ENCODE measurements around the gene BNC2.
"Not testable (repeated sequence)": the region's sequence is repeated elsewhere in the genome, so short reads cannot be mapped to it uniquely, and the experiment has no call there.

The BNC2 gene

GRCh38 chr9:16441791-16442190 lies 428.7 kb downstream of the BNC2 start:
- no CpG with 5 or more reads among the region's 4 CpGs for WGBS, 2 donors (ENCODE audit: extremely low coverage in 2 of 2, insufficient read length in 2 of 2, insufficient replicate concordance in 1 of 2)

GRCh38 chr9:16438831-16439230 lies 431.6 kb downstream of the BNC2 start:
- H3K79me1 ChIP-seq (ENCODE audit: low read depth, low read length); H4K91ac ChIP-seq (ENCODE audit: low read depth, low read length, poor library complexity); H3K4me3 ChIP-seq (ENCODE audit: low read length in 2 of 2); H3K27ac ChIP-seq (replicated peaks; ENCODE audit: low read length); H2BK120ac ChIP-seq (ENCODE audit: low read depth, low read length); H2BK12ac ChIP-seq (ENCODE audit: low read length); H3K27me3 ChIP-seq (ENCODE audit: control insufficient read depth in 3 of 3, insufficient read depth in 3 of 3, low read depth in 1 of 3, low read length in 3 of 3); H2AK5ac ChIP-seq (ENCODE audit: low read depth, low read length); H3K4ac ChIP-seq (ENCODE audit: low read length); H3K9ac ChIP-seq (ENCODE audit: low read depth, low read length, poor library complexity); H3K36me3 ChIP-seq (replicated peaks in 1 of 2; ENCODE audit: control insufficient read depth in 2 of 2, insufficient read depth in 2 of 2, low read length in 2 of 2); H3K9me3 ChIP-seq (replicated peaks in 1 of 2; ENCODE audit: control insufficient read depth in 2 of 2, insufficient read depth in 1 of 2, low read depth in 1 of 2, low read length in 2 of 2); H3K4me1 ChIP-seq (ENCODE audit: control insufficient read depth in 2 of 2, insufficient read depth in 1 of 2, low read depth in 1 of 2, low read length in 2 of 2); DNase-seq (ENCODE audit: low spot score); H2BK5ac ChIP-seq (ENCODE audit: low read length); H2AFZ ChIP-seq (ENCODE audit: low read length); H3K18ac ChIP-seq (ENCODE audit: low read length); H4K8ac ChIP-seq (ENCODE audit: low read depth, low read length); H2BK15ac ChIP-seq (ENCODE audit: low read length); H3K23ac ChIP-seq (ENCODE audit: low read depth, low read length, poor library complexity); H3K14ac ChIP-seq (ENCODE audit: low read length); H3K4me2 ChIP-seq (ENCODE audit: insufficient read depth, low read length, poor library complexity, severe bottlenecking): not testable (repeated sequence)
- no CpG with 5 or more reads among the region's 6 CpGs for WGBS, 2 donors (ENCODE audit: extremely low coverage in 2 of 2, insufficient read length in 2 of 2, insufficient replicate concordance in 1 of 2)

More at GRCh38 chr9:16441791-16442190, 428.7 kb downstream of the BNC2 start:
- Histone ChIP-seq H3K27ac (replicated peaks; ENCODE audit: low read length) (no peak overlapping the region), H3K27me3 (ENCODE audit: control insufficient read depth in 3 of 3, insufficient read depth in 3 of 3, low read depth in 1 of 3, low read length in 3 of 3) (no peaks in the 10 kb centered on the region), H2BK12ac (ENCODE audit: low read length) (no peak overlapping the region), H3K9ac (ENCODE audit: low read depth, low read length, poor library complexity) (no peak overlapping the region), H3K36me3 (replicated peaks in 1 of 2; ENCODE audit: control insufficient read depth in 2 of 2, insufficient read depth in 2 of 2, low read length in 2 of 2) (no peaks in the 10 kb centered on the region), H2AK5ac (ENCODE audit: low read depth, low read length) (no peak overlapping the region), H3K23ac (ENCODE audit: low read depth, low read length, poor library complexity) (no peak overlapping the region), H4K91ac (ENCODE audit: low read depth, low read length, poor library complexity) (no peak overlapping the region), H2AFZ (ENCODE audit: low read length) (no peak overlapping the region), H3K4me1 (ENCODE audit: control insufficient read depth in 2 of 2, insufficient read depth in 1 of 2, low read depth in 1 of 2, low read length in 2 of 2) (peaks cover 0 to 2% of the 10 kb centered on the region in 2 donors), H3K14ac (ENCODE audit: low read length) (no peak overlapping the region), H3K18ac (ENCODE audit: low read length) (no peak overlapping the region), H2BK15ac (ENCODE audit: low read length) (no peak overlapping the region), H3K4me2 (ENCODE audit: insufficient read depth, low read length, poor library complexity, severe bottlenecking) (no peak overlapping the region), H3K4ac (ENCODE audit: low read length) (no peak overlapping the region), H3K79me1 (ENCODE audit: low read depth, low read length) (no peaks in the 10 kb centered on the region), H2BK120ac (ENCODE audit: low read depth, low read length) (no peak overlapping the region), H4K8ac (ENCODE audit: low read depth, low read length) (no peak overlapping the region), H3K4me3 (ENCODE audit: low read length in 2 of 2) (no peak overlapping the region), H3K9me3 (replicated peaks in 1 of 2; ENCODE audit: control insufficient read depth in 2 of 2, insufficient read depth in 1 of 2, low read depth in 1 of 2, low read length in 2 of 2) (no peaks in the 10 kb centered on the region), H2BK5ac (ENCODE audit: low read length) (no peak overlapping the region)
- no peak for DNase-seq (ENCODE audit: low spot score)

- H3K14ac ChIP-seq (ENCODE audit: low read length): no peak overlapping the region
- no peak overlapping the region for H3K4me2 ChIP-seq (ENCODE audit: insufficient read depth, low read length, poor library complexity, severe bottlenecking)
- H2AFZ ChIP-seq (ENCODE audit: low read length): no peak overlapping the region
- no peak overlapping the region for H2AK5ac ChIP-seq (ENCODE audit: low read depth, low read length)
- peaks cover 0 to 2% of the 10 kb centered on the region in 2 donors for H3K9me3 ChIP-seq (replicated peaks in 1 of 2; ENCODE audit: control insufficient read depth in 2 of 2, insufficient read depth in 1 of 2, low read depth in 1 of 2, low read length in 2 of 2)
- no peak overlapping the region for H3K23ac ChIP-seq (ENCODE audit: low read depth, low read length, poor library complexity)
- no peak overlapping the region for H4K8ac ChIP-seq (ENCODE audit: low read depth, low read length)
- WGBS, 2 donors (ENCODE audit: extremely low coverage in 2 of 2, insufficient read length in 2 of 2, insufficient replicate concordance in 1 of 2): no CpG with 5 or more reads among the region's 10 CpGs
- no peaks in the 10 kb centered on the region for H3K36me3 ChIP-seq (replicated peaks in 1 of 2; ENCODE audit: control insufficient read depth in 2 of 2, insufficient read depth in 2 of 2, low read length in 2 of 2)
- H3K9ac ChIP-seq (ENCODE audit: low read depth, low read length, poor library complexity): no peak overlapping the region
- no peak overlapping the region for H2BK15ac ChIP-seq (ENCODE audit: low read length)
- H3K4me1 ChIP-seq (ENCODE audit: control insufficient read depth in 2 of 2, insufficient read depth in 1 of 2, low read depth in 1 of 2, low read length in 2 of 2): peaks cover 5 to 7% of the 10 kb centered on the region in 2 donors
- H2BK12ac ChIP-seq (ENCODE audit: low read length): no peak overlapping the region
- DNase-seq (ENCODE audit: low spot score): no peak
- no peak overlapping the region for H3K18ac ChIP-seq (ENCODE audit: low read length)
- H2BK120ac ChIP-seq (ENCODE audit: low read depth, low read length): no peak overlapping the region
- no peak overlapping the region for H2BK5ac ChIP-seq (ENCODE audit: low read length)
- H3K79me1 ChIP-seq (ENCODE audit: low read depth, low read length): no peaks in the 10 kb centered on the region
- no peak overlapping the region for H3K4me3 ChIP-seq (ENCODE audit: low read length in 2 of 2)
- H3K27ac ChIP-seq (replicated peaks; ENCODE audit: low read length): no peak overlapping the region
- peaks cover 0 to under 1% (median 0%) of the 10 kb centered on the region in 3 experiments for H3K27me3 ChIP-seq (ENCODE audit: control insufficient read depth in 3 of 3, insufficient read depth in 3 of 3, low read depth in 1 of 3, low read length in 3 of 3)
- H4K91ac ChIP-seq (ENCODE audit: low read depth, low read length, poor library complexity): no peak overlapping the region
- no peak overlapping the region for H3K4ac ChIP-seq (ENCODE audit: low read length)
Observed at GRCh38 chr9:16436545-16436944, 433.9 kb downstream of the BNC2 start.

- Histone ChIP-seq H3K27me3 (ENCODE audit: control insufficient read depth in 3 of 3, insufficient read depth in 3 of 3, low read depth in 1 of 3, low read length in 3 of 3) (peaks cover 0 to 6% (median 0%) of the 10 kb centered on the region in 3 experiments), H3K4ac (ENCODE audit: low read length) (no peak overlapping the region), H3K79me1 (ENCODE audit: low read depth, low read length) (no peaks in the 10 kb centered on the region), H3K14ac (ENCODE audit: low read length) (no peak overlapping the region), H3K27ac (replicated peaks; ENCODE audit: low read length) (no peak overlapping the region), H3K4me2 (ENCODE audit: insufficient read depth, low read length, poor library complexity, severe bottlenecking) (no peak overlapping the region), H3K4me3 (ENCODE audit: low read length in 2 of 2) (no peak overlapping the region), H2BK15ac (ENCODE audit: low read length) (no peak overlapping the region), H4K8ac (ENCODE audit: low read depth, low read length) (no peak overlapping the region), H3K9me3 (replicated peaks in 1 of 2; ENCODE audit: control insufficient read depth in 2 of 2, insufficient read depth in 1 of 2, low read depth in 1 of 2, low read length in 2 of 2) (peaks cover 0 to 2% of the 10 kb centered on the region in 2 donors), H3K4me1 (ENCODE audit: control insufficient read depth in 2 of 2, insufficient read depth in 1 of 2, low read depth in 1 of 2, low read length in 2 of 2) (peaks cover 11 to 15% of the 10 kb centered on the region in 2 donors), H2BK12ac (ENCODE audit: low read length) (no peak overlapping the region), H2BK5ac (ENCODE audit: low read length) (no peak overlapping the region), H3K23ac (ENCODE audit: low read depth, low read length, poor library complexity) (no peak overlapping the region), H2BK120ac (ENCODE audit: low read depth, low read length) (no peak overlapping the region), H2AK5ac (ENCODE audit: low read depth, low read length) (no peak overlapping the region), H3K9ac (ENCODE audit: low read depth, low read length, poor library complexity) (no peak overlapping the region), H2AFZ (ENCODE audit: low read length) (no peak overlapping the region), H3K18ac (ENCODE audit: low read length) (no peak overlapping the region), H4K91ac (ENCODE audit: low read depth, low read length, poor library complexity) (no peak overlapping the region), H3K36me3 (replicated peaks in 1 of 2; ENCODE audit: control insufficient read depth in 2 of 2, insufficient read depth in 2 of 2, low read length in 2 of 2) (no peaks in the 10 kb centered on the region)
- no peak for DNase-seq (ENCODE audit: low spot score)
- 100% methylated on average over 1 of the region's 6 CpGs; no CpG with 5 or more reads in 1 of the 2 donors for WGBS, 2 donors (ENCODE audit: extremely low coverage in 2 of 2, insufficient read length in 2 of 2, insufficient replicate concordance in 1 of 2)
Observed at GRCh38 chr9:16434526-16434925, 435.9 kb downstream of the BNC2 start.
